NCI-H146 treated with DMSO at 0.1 percent for 48 hours (cell line): ENCODE results near the gene TEX51.

Experiments used
- DNase-seq: peaks from one replicate; lab custom pipeline; 2025; ENCODE audit not compliant: unreplicated experiment; lab: John Stamatoyannopoulos, UW

Gene TEX51

DNA sequence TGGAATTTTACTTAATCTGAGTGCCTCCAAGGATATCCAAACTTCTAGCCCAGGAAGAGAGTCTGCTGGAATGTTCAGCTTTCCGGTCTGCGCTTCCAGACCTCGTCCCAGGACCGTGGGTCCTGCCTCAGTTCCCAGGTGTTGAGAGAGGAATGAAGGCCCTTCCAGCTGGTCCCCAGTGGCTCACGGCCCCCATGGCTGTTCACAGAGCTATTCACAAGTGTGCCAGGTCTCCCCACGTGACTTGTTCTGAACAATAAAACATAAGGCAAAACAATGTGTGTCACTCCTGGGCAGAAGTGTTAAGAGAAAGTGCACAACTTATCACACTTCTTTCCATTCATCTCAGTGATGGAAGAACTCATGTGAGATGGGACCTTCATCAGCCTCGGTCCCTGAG is 20.1 kb upstream of the TEX51 start:
- no peak for DNase-seq

GRCh38 chr2:126879348-126880298 is 19.1 kb upstream of the TEX51 start:
- no peak for DNase-seq

- no peak for DNase-seq
Measured at GRCh38 chr2:126880324-126880723, 18.4 kb upstream of the TEX51 start.

DNA sequence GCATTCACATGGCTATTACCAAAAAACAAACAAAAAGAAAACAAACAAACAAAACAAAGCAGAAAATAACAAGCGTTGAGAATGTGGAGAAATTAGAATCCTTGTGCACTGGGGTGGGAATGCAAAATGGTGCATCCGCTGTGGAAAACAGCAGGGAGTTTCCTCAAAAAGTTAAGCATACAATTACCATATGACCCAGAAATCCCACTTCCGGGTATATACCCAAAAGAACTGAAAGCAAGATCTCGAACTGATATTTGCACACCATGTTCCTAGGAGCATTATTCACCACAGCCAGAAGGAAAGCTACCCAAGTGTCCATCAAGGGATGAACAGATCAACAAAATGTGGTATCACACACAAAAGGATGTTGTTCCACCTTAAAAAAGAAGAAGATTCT is 17.9 kb upstream of the TEX51 start:
- no peak for DNase-seq

- DNase-seq = no peak
Measured at GRCh38 chr2:126881591-126881990, 17.1 kb upstream of the TEX51 start.

- DNase-seq = no peak
Measured at GRCh38 chr2:126882181-126882580, 16.5 kb upstream of the TEX51 start.

DNA sequence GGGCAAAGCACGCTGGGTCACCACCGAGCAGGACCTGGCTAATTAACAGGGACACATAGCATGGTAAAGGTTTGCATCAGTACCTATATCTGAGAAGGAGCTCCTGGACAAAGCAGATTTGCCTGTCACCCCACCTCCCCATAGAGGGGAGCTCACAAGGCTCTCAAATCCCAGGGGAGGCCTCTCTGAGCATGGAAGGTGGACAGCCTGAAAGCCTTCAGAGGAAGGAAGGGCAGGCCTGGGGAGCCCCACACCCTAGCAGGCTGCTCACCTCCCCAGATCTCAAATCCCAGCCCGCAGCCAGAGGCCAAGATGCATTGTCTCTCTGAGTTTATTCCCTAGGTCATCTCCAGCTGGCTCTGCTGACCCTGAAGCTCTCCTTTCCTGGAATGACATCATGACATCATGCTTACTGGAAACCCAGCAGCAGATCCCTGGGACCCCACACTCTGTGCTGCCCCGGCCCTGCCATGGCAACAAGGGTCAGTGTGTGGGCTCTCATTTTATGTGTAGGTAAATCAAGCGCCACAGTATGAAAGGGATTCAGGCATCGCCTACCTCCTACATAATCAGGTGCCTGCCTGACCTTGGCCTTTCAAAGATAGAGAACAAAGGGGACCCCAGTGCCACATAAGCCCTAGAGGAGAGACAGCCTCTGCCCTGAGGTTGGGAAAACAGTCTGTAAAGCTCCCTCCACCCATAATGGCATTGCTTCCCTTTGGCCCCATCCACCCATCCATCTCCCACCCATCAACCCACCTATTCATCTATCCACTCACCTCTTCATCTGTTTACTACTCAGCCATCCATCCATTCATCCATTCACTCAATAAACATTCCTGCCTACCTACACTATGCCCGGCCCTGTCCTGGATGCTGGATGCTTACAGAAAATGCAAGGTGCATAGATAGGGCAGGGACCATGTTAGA is 15.7 kb upstream of the TEX51 start:
- no peak for DNase-seq

DNA sequence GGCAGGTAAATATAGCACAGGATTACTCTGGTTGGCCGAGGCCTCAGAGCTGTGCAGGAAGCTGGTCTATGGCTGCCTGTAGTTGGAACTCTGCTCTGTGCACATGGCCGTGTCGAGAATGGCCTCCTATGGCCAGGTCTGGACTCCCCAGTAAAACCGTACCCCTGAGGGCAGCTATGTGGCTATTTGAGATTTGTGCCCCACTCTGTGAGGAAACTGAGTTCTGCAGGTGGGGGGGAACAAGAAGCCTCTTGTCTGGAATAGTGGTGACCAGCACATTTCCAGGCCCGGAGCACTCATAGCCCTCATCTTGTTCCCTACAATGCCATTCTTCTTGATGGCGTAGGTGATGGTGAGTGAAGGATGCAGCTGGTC is 15.0 kb upstream of the TEX51 start:
- DNase-seq = no peak

DNA sequence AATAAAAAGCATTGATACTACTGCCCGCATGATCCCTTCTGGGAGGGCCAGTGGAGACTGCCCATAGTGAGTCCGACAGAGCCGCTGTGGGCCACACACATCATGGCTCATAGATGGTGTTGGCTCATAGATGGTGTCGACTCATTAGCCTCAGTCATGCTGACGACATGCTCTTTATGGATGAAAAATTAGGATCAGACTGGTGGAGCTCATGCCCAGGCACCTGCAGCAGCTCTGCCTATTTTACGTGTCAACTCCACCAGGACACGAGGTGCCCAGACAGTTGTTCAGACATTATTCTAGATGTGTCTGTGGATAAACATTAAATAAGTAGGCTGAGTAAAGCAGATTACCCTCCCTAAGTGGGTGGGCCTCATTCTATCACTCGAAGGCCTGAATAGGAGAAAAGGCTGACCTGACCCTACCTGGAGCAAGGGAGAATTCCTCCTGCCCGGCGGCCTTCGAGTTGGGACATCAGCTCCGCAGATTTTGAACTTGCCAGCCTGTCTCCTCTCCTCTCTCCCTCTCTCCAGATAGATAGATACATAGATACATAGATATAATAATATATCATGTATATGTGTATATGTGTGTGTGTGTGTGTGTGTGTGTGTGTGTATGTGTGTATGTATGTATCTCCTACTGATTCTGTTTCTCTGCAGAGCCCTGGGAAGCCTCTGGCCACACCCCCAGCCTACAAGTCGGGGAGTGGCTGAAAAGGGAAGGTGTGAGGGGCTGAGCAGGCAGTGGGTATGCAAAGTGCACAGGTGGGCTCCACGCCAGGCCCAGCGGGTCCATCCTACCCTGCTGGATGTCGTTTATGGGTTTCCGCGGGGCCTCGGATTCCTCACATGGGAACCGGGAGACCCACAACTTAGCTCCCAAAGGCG is 13.6 kb upstream of the TEX51 start:
- no peak for DNase-seq

GRCh38 chr2:126885751-126886210 is 12.9 kb upstream of the TEX51 start:
- DNase-seq = no peak

GRCh38 chr2:126886211-126886915 is 12.3 kb upstream of the TEX51 start:
- DNase-seq = no peak

- DNase-seq = no peak
Measured at GRCh38 chr2:126886916-126887280, 11.8 kb upstream of the TEX51 start.

- DNase-seq = no peak
Measured at GRCh38 chr2:126887506-126887905, 11.2 kb upstream of the TEX51 start.

- DNase-seq = no peak
Measured at GRCh38 chr2:126888046-126888445, 10.6 kb upstream of the TEX51 start.

- no peak for DNase-seq
Measured at GRCh38 chr2:126889071-126889470, 9.6 kb upstream of the TEX51 start.

DNA sequence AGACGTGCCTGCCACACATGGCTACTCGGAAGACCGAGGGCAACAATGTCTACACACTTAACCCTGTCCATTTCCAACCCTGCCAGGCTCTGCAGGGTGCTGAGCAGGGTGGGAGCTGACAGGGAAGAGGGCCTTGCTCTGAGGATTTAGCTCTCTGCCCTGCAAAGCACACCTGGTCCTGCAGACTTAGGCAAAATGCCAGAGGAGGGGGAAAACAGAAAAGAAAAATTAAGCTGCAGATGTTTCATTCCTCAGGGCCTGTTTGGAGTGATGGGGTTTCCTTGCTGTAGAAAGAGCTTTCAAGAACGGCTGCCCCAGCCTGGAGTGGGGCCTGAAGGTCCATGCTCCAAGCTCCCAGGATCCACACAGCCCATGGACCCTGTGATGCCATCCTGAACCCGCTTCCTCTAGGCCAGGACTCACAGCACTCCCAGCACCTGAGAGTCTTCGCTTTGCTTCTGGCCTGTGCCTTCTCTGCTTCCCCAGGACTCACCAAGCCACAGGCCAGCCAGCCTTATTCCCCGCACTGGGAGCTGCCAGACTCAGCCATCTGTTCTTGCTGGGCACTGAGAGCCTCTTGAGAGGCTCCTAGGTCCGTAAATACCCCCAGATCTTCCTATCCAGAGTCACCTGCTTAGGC is 9.1 kb upstream of the TEX51 start:
- DNase-seq = no peak

DNA sequence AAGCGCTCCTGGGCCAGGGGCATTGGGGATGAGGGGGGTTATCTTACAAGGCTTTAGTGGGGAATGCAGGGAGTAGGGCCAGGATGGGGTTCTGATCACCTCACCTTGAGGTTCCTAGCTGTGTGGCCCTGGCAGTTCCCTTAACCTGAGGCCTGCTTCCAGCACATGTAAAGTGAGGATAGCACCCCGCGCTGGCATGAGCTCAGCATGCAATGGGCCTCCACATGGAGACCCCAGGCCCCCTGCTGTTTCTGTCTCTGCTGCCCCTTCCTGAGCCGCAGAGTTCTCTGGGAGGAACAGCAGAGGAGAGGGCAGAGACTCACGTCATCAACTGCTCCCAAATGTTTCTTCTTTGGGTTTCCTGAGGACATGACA is 8.6 kb upstream of the TEX51 start:
- DNase-seq = no peak

- DNase-seq = no peak
Measured at GRCh38 chr2:126890551-126891450, 7.9 kb upstream of the TEX51 start.
